HG03565 (cell line): ENCODE data around the gene SIX3.

Source experiments
- ATAC-seq: cut with Tn5 transposase; IDR thresholded peaks from one replicate; pipeline ENCODE4 v1.9.1; 2021; ENCODE audit warnings: mild to moderate bottlenecking, moderate library complexity; ENCODE audit not compliant: unreplicated experiment

The SIX3 gene

GRCh38 chr2:44930274-44931197 lies 11.0 kb upstream of the SIX3 start:
- ATAC-seq, result no peak

- ATAC-seq, result no peak
These were observed 10.2 kb upstream of the SIX3 start for GRCh38 chr2:44931198-44931780.

GRCh38 chr2:44932079-44932478 lies 9.4 kb upstream of the SIX3 start:
- no peak for ATAC-seq

GRCh38 chr2:44932564-44933392 lies 8.7 kb upstream of the SIX3 start:
- ATAC-seq, result no peak

- ATAC-seq, result no peak
These were observed 8.0 kb upstream of the SIX3 start for GRCh38 chr2:44933434-44933951.

- ATAC-seq, result no peak
These were observed 7.2 kb upstream of the SIX3 start for GRCh38 chr2:44934038-44934982.

- ATAC-seq, result no peak
These were observed 6.3 kb upstream of the SIX3 start for GRCh38 chr2:44934983-44935728.

- no peak for ATAC-seq
These were observed 5.8 kb upstream of the SIX3 start for GRCh38 chr2:44935729-44936098.

- no peak for ATAC-seq
These were observed 5.2 kb upstream of the SIX3 start for GRCh38 chr2:44936275-44936674.

- no peak for ATAC-seq
These were observed 4.5 kb upstream of the SIX3 start for GRCh38 chr2:44936715-44937687.

- ATAC-seq, result no peak
These were observed 3.7 kb upstream of the SIX3 start for GRCh38 chr2:44937688-44938240.

GRCh38 chr2:44938287-44939105 lies 3.0 kb upstream of the SIX3 start:
- ATAC-seq, result no peak

- no peak for ATAC-seq
These were observed 2.1 kb upstream of the SIX3 start for GRCh38 chr2:44939106-44940048.

- ATAC-seq, result no peak
These were observed 1.4 kb upstream of the SIX3 start for GRCh38 chr2:44940049-44940494.

GRCh38 chr2:44940732-44941464 lies 604 bp upstream of the SIX3 start:
- ATAC-seq, result no peak
